ENCODE measurements around the gene CPLX4.

DNA sequence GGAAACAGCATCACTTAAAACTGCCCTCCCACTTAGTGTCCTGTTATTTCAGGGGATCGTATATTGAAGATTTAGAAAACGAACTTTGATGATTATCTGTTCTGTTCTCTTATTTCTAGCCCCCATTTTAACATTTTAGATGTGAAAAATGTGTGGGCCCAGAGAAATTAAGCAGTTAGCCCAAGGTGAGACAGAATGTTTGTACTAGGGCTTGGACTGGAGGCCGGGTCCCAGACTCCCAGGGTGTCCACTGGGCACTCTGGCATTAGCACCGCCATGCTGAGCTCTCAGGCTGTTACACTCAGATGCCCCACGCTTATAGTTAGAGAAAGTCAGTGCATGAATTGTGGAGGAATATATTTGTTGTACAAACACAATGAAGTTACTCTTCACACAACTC is 39.7 kb downstream of the CPLX4 start:
- no peak for TF ChIP-seq POLR2A (IDR thresholded peaks at IDR 0.05)
- TF ChIP-seq, protein P1, sequence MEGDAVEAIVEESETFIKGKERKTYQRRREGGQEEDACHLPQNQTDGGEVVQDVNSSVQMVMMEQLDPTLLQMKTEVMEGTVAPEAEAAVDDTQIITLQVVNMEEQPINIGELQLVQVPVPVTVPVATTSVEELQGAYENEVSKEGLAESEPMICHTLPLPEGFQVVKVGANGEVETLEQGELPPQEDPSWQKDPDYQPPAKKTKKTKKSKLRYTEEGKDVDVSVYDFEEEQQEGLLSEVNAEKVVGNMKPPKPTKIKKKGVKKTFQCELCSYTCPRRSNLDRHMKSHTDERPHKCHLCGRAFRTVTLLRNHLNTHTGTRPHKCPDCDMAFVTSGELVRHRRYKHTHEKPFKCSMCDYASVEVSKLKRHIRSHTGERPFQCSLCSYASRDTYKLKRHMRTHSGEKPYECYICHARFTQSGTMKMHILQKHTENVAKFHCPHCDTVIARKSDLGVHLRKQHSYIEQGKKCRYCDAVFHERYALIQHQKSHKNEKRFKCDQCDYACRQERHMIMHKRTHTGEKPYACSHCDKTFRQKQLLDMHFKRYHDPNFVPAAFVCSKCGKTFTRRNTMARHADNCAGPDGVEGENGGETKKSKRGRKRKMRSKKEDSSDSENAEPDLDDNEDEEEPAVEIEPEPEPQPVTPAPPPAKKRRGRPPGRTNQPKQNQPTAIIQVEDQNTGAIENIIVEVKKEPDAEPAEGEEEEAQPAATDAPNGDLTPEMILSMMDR (IDR thresholded peaks at IDR 0.05), result no peak
